H1 (cell line): Measurements from ENCODE around the gene CDK5RAP2. TPM values are rescaled to one million over a fixed set of nuclear protein-coding genes. Genes with fewer than 3 reads are reported as not detected.

ENCODE experiments used
- EGR1 ChIP-seq: IDR thresholded peaks from 2 replicates; pipeline ENCODE4 v1.6.1; 2011; ENCODE audit warnings: low read depth, low read length, borderline replicate concordance
- KDM1A ChIP-seq: fragments of 200-600, 300-600 bp; sonication (generic); IDR thresholded peaks from 2 replicates; pipeline ENCODE4 v1.7.1; 2016; ENCODE audit warnings: mild to moderate bottlenecking, low read length, borderline replicate concordance
- TCF12 ChIP-seq: IDR thresholded peaks from 2 replicates; pipeline ENCODE4 v1.6.1; 2011; ENCODE audit warnings: low read depth, mild to moderate bottlenecking, low read length
- ZNF274 ChIP-seq: IDR thresholded peaks from 2 replicates; pipeline ENCODE4 v1.7.0; 2012; ENCODE audit warnings: low read length, borderline replicate concordance; ENCODE audit errors: extremely low read depth
- polyA plus RNA-seq, 7 experiments: library from polyadenylated mRNA; depleted of rRNA in 3 of 7; stranded (reverse) in 5 of 7; unstranded in 2 of 7; fragments of >200 nt in 5 of 7; fragments of 200-250 nt in 2 of 7; gene quantifications; 1 replicate in 5 of 7; 2 replicates in 1 of 7; 4 replicates in 1 of 7; pipeline versions ENCODE4 v1.2.1 to v1.2.3, GENCODE V29; 2011 to 2013; ENCODE audit warnings: missing spikeins in 2 of 7, mixed read lengths in 2 of 7
- total RNA-seq: library from RNA; stranded (reverse); fragmentation: NEBNext Ultra II Directional; extraction: Animal tissue kit (Norgen Biotek cat#: 25700); gene quantifications from 2 replicates; pipeline ENCODE4 v1.2.1, GENCODE V29; 2021
- TF ChIP-seq, protein P1 (sequence below): IDR thresholded peaks from 2 replicates; pipeline ENCODE4 v1.6.1; 2012; ENCODE audit warnings: low read length, inconsistent platforms

Gene CDK5RAP2
- total and polyA plus RNA-seq, 2 of the 8 experiments (the other 6 are each of a cell fraction or from before 2014, with no cell fraction given): 19.8 to 49.4 TPM

DNA sequence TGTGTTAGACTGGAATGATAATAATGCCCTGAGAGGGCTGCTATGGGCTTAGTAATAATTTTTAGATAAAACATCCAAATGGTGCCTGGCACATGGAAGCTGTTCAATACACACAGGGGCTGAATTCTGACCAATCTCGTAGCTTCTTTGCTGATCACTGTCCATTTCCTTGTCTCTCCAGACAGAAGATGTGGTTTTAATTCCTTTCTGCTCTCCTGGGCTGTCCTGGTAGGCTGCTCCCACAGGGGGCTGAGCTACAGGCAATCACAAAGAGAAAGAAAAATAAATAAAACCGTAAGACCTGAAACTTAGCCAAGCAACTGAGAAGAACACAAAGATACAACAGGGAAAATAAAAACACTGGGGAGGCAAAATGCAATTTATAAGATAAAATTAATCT is 136.5 kb downstream of the CDK5RAP2 start (continued):
- TF ChIP-seq EGR1 (no peak), TCF12 (no peak), ZNF274 (no peak), KDM1A (no peak)
- TF ChIP-seq, protein P1, sequence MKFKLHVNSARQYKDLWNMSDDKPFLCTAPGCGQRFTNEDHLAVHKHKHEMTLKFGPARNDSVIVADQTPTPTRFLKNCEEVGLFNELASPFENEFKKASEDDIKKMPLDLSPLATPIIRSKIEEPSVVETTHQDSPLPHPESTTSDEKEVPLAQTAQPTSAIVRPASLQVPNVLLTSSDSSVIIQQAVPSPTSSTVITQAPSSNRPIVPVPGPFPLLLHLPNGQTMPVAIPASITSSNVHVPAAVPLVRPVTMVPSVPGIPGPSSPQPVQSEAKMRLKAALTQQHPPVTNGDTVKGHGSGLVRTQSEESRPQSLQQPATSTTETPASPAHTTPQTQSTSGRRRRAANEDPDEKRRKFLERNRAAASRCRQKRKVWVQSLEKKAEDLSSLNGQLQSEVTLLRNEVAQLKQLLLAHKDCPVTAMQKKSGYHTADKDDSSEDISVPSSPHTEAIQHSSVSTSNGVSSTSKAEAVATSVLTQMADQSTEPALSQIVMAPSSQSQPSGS: no peak
